WTC11 (cell line): Measurements from ENCODE around the gene NMU. TPM values are rescaled to one million over a fixed set of nuclear protein-coding genes. Genes with fewer than 3 reads are reported as not detected.

ENCODE experiments used
- ATAC-seq: fragments of 200-7000 bp; cut with Tn5 transposase; 2 replicates; pipeline ENCODE4 v1.10.0; 2021; ENCODE audit warnings: mild to moderate bottlenecking, moderate library complexity
- CTCF ChIA-PET: fragments of 300-600 bp; sonication (Branson Sonifier 250); formaldehyde crosslinking; loops from one replicate; lab custom pipeline; 2021; ENCODE audit warnings: antibody characterized with exemption; lab: Charles Lee
- POLR2A ChIA-PET: fragments of 350-600 bp; sonication (Branson Sonifier 250); formaldehyde crosslinking; loops from one replicate; lab custom pipeline; 2021; ENCODE audit warnings: antibody characterized with exemption; lab: Charles Lee
- DNase-seq: peaks from one replicate; pipeline ENCODE4 v3.0.0; 2021; ENCODE audit warnings: low spot score
- H3K27ac Mint-ChIP-seq: 2 replicates; pipeline ENCODE4 v1.8.0; 2021; ENCODE audit warnings: mixed read lengths
- H3K27me3 Mint-ChIP-seq: 2 replicates; pipeline ENCODE4 v1.8.0; 2021; ENCODE audit warnings: low read depth, mild to moderate bottlenecking, moderate library complexity, mixed read lengths
- H3K36me3 Mint-ChIP-seq: 2 replicates; pipeline ENCODE4 v1.8.0; 2021; ENCODE audit warnings: mixed read lengths
- H3K4me1 Mint-ChIP-seq: 2 replicates; pipeline ENCODE4 v1.8.0; 2022; ENCODE audit warnings: mixed read lengths
- H3K4me3 Mint-ChIP-seq: 2 replicates; pipeline ENCODE4 v1.8.0; 2021; ENCODE audit warnings: mild to moderate bottlenecking, moderate library complexity, mixed read lengths
- H3K9me3 Mint-ChIP-seq: 2 replicates; pipeline ENCODE4 v1.8.0; 2021; ENCODE audit warnings: mixed read lengths
- ATF3 ChIP-seq: sonication (generic); formaldehyde crosslinking; conservative IDR thresholded peaks from 2 replicates; pipeline ENCODE4 v1.8.1; 2022; ENCODE audit warnings: mild to moderate bottlenecking, missing genetic modification reagents
- EMX1 ChIP-seq: fragments of 250-450 bp; sonication (Bioruptor Pico); IDR thresholded peaks from 2 replicates; pipeline ENCODE4 v1.8.0; 2021; ENCODE audit warnings: mild to moderate bottlenecking
- ERG ChIP-seq: fragments of 250-450 bp; sonication (Bioruptor Pico); IDR thresholded peaks from 2 replicates; pipeline ENCODE4 v1.8.0; 2021; ENCODE audit warnings: mild to moderate bottlenecking
- FOXP4 ChIP-seq: sonication (generic); formaldehyde crosslinking; IDR thresholded peaks from 2 replicates; pipeline ENCODE4 v1.8.0; 2022; ENCODE audit warnings: mild to moderate bottlenecking, missing genetic modification reagents
- IRF1 ChIP-seq: sonication (generic); formaldehyde crosslinking; IDR thresholded peaks from 2 replicates; pipeline ENCODE4 v1.8.0; 2023; ENCODE audit warnings: missing genetic modification reagents
- JAZF1 ChIP-seq: fragments of 250-450 bp; sonication (Bioruptor Pico); IDR thresholded peaks from 2 replicates; pipeline ENCODE4 v1.9.0; 2021; ENCODE audit warnings: moderate library complexity, mild to moderate bottlenecking, inconsistent platforms
- JUN ChIP-seq: sonication (generic); formaldehyde crosslinking; IDR thresholded peaks from 2 replicates; pipeline ENCODE4 v1.8.0; 2023; ENCODE audit warnings: mild to moderate bottlenecking, missing genetic modification reagents
- KAT7 ChIP-seq: sonication (generic); formaldehyde crosslinking; IDR thresholded peaks from 2 replicates; pipeline ENCODE4 v1.8.1; 2023; ENCODE audit warnings: missing genetic modification reagents, mild to moderate bottlenecking, borderline replicate concordance
- NR1H2 ChIP-seq: sonication (generic); formaldehyde crosslinking; IDR thresholded peaks from 2 replicates; pipeline ENCODE4 v1.9.0; 2021; ENCODE audit warnings: mild to moderate bottlenecking, moderate library complexity, missing genetic modification reagents
- PREB ChIP-seq: sonication (generic); formaldehyde crosslinking; IDR thresholded peaks from 2 replicates; pipeline ENCODE4 v1.8.1; 2022; ENCODE audit warnings: mild to moderate bottlenecking, missing genetic modification reagents, moderate library complexity, borderline replicate concordance
- PRRX2 ChIP-seq: fragments of 250-450 bp; sonication (Bioruptor Pico); IDR thresholded peaks from 2 replicates; pipeline ENCODE4 v1.8.0; 2021; ENCODE audit warnings: mild to moderate bottlenecking
- TEAD1 ChIP-seq: sonication (generic); formaldehyde crosslinking; IDR thresholded peaks from 2 replicates; pipeline ENCODE4 v1.8.0; 2022; ENCODE audit warnings: mild to moderate bottlenecking, missing genetic modification reagents
- TP53 ChIP-seq: sonication (generic); formaldehyde crosslinking; IDR thresholded peaks from 2 replicates; pipeline ENCODE4 v1.8.1; 2023; ENCODE audit warnings: mild to moderate bottlenecking, missing genetic modification reagents
- ZBTB21 ChIP-seq: sonication (generic); formaldehyde crosslinking; IDR thresholded peaks from 2 replicates; pipeline ENCODE4 v1.8.1; 2023; ENCODE audit warnings: mild to moderate bottlenecking, missing genetic modification reagents, borderline replicate concordance
- ZBTB43 ChIP-seq: sonication (generic); formaldehyde crosslinking; IDR thresholded peaks from 2 replicates; pipeline ENCODE4 v1.8.1; 2023; ENCODE audit warnings: mild to moderate bottlenecking, missing genetic modification reagents
- ZMAT4 ChIP-seq: fragments of 250-450 bp; sonication (Bioruptor Pico); IDR thresholded peaks from 2 replicates; pipeline ENCODE4 v1.9.0; 2021; ENCODE audit warnings: mild to moderate bottlenecking
- ZNF317 ChIP-seq: sonication (generic); formaldehyde crosslinking; IDR thresholded peaks from 2 replicates; pipeline ENCODE4 v1.8.1; 2023; ENCODE audit warnings: low read depth, mild to moderate bottlenecking, moderate library complexity, missing genetic modification reagents, borderline replicate concordance
- total RNA-seq: library from RNA; stranded (reverse); gene quantifications from 3 replicates; pipeline ENCODE4 v1.2.3, GENCODE V29; 2021

The NMU gene
- total RNA-seq, 1 experiment from 2014 or later: 43.7 TPM

- CTCF ChIA-PET: interaction anchor here (0.9 to 1.3 kb wide), 2 partner anchors 69 to 334 kb away, joined by 3 to 4 read pairs; partner anchors contain the start of gene CEP135
- POLR2A ChIA-PET: no interaction called here
- DNase-seq (no peak), ATAC-seq (no peak)
- no peak for TF ChIP-seq FOXP4
- no peak for TF ChIP-seq PREB (CRISPR knock-in tag)
- no peak for TF ChIP-seq ZBTB43 (CRISPR knock-in tag)
- no peak for TF ChIP-seq EMX1 (CRISPR knock-in tag)
- TF ChIP-seq TP53 (CRISPR knock-in tag): no peak
- peaks cover 11% of the 10 kb centered on the region for H3K4me1 Mint-ChIP-seq
- peaks cover 7% of the 10 kb centered on the region for H3K9me3 Mint-ChIP-seq
- H3K27ac Mint-ChIP-seq: no peak overlapping the region
- H3K4me3 Mint-ChIP-seq: no peak overlapping the region
- H3K27me3 Mint-ChIP-seq: peaks cover 5% of the 10 kb centered on the region
- no peaks in the 10 kb centered on the region; the same call in 1 of the 2 replicates for H3K36me3 Mint-ChIP-seq
Measured at GRCh38 chr4:55615008-55615407, 21.1 kb downstream of the NMU start.

- TF ChIP-seq KAT7 (CRISPR knock-in tag): no peak
- no peak for TF ChIP-seq PREB (CRISPR knock-in tag)
- TF ChIP-seq PRRX2 (CRISPR knock-in tag): no peak
- no peak for TF ChIP-seq ZNF317
- no peak for TF ChIP-seq ZMAT4
- TF ChIP-seq ERG (CRISPR knock-in tag): no peak
- TF ChIP-seq JUN (CRISPR knock-in tag): no peak
- TF ChIP-seq JAZF1: no peak
- no peak for TF ChIP-seq ATF3
- no peak for TF ChIP-seq NR1H2 (CRISPR knock-in tag)
- no peak for TF ChIP-seq TEAD1
- no peak for TF ChIP-seq EMX1 (CRISPR knock-in tag)
- TF ChIP-seq IRF1 (CRISPR knock-in tag): no peak
- TF ChIP-seq ZBTB21 (CRISPR knock-in tag): no peak
- ChIA-PET CTCF (no interaction called here), POLR2A (no interaction called here)
- Mint-ChIP-seq H3K27me3 (peaks cover under 1% of the 10 kb centered on the region; the same call in 1 of the 2 replicates), H3K4me1 (peaks cover 15% of the 10 kb centered on the region), H3K27ac (no peak overlapping the region), H3K36me3 (no peaks in the 10 kb centered on the region; the same call in 1 of the 2 replicates), H3K9me3 (peaks cover 4% of the 10 kb centered on the region), H3K4me3 (no peak overlapping the region)
- peak; percentile 72 for ATAC-seq
- no peak for DNase-seq
Measured at GRCh38 chr4:55613621-55614020, 22.5 kb downstream of the NMU start.
